ENCODE data around the gene PLEKHN1.
"Not testable (repeated sequence)": the region's sequence is repeated elsewhere in the genome, so short reads cannot be mapped to it uniquely, and the experiment has no call there.

The PLEKHN1 gene

GRCh38 chr1:974293-974640 lies 8.0 kb downstream of the PLEKHN1 start:
- no peak for DNase-seq (ENCODE audit: low spot score)

DNA sequence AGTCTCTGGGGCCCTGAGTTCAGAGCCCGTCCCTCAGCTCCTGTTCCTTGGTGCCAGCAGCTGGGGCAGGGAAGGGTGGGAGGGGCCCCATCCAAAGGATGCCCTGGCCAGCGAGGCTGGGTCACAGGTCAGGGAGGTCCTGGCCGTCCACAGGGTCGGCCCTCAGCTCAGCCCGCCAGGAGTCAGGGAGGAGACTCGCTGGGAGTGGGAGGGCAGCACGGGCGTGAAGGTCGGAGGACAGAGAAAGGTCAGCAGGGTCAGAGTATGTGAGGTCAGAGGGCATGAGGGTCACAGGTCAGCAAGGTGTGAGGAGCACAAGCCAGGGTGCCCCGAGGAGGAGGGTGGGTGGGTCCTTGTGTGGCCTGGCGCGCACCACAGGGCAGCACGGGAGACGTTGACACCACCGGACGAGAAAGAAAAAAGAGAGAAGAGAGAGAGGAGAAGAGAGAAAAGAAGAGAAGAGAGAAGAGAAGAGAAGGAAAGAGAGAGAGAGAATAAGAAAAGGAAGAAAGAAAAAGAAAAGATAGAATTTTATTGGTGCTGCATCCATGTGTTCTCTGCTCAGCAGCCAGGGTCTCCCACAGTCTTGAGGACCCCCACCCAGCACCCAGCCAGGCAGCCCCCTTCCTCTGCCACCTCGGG lies 8.5 kb downstream of the PLEKHN1 start:
- DNase-seq (ENCODE audit: low spot score) = no peak

GRCh38 chr1:975365-975764 lies 9.1 kb downstream of the PLEKHN1 start:
- DNase-seq (ENCODE audit: low spot score) = no peak

- DNase-seq (ENCODE audit: low spot score) = peak; percentile 88
Observed at GRCh38 chr1:975896-976683, 9.8 kb downstream of the PLEKHN1 start.

DNA sequence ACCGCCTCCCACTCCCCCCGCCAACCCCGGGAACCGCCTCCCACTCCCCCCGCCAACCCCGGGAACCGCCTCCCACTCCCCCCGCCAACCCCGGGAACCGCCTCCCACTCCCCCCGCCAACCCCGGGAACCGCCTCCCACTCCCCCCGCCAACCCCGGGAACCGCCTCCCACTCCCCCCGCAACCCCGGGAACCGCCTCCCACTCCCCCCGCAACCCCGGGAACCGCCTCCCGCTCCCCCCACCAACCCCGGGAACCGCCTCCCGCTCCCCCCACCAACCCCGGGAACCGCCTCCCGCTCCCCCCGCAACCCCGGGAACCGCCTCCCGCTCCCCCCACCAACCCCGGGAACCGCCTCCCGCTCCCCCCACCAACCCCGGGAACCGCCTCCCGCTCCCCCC lies 10.5 kb downstream of the PLEKHN1 start:
- DNase-seq (ENCODE audit: low spot score) = not testable (repeated sequence)

GRCh38 chr1:978069-978834 lies 12.0 kb downstream of the PLEKHN1 start:
- DNase-seq (ENCODE audit: low spot score) = no peak

GRCh38 chr1:978835-979743 lies 12.8 kb downstream of the PLEKHN1 start:
- no peak for DNase-seq (ENCODE audit: low spot score)

GRCh38 chr1:979744-980072 lies 13.4 kb downstream of the PLEKHN1 start:
- DNase-seq (ENCODE audit: low spot score) = no peak

- DNase-seq (ENCODE audit: low spot score) = no peak
Observed at GRCh38 chr1:980137-980571, 13.9 kb downstream of the PLEKHN1 start.

DNA sequence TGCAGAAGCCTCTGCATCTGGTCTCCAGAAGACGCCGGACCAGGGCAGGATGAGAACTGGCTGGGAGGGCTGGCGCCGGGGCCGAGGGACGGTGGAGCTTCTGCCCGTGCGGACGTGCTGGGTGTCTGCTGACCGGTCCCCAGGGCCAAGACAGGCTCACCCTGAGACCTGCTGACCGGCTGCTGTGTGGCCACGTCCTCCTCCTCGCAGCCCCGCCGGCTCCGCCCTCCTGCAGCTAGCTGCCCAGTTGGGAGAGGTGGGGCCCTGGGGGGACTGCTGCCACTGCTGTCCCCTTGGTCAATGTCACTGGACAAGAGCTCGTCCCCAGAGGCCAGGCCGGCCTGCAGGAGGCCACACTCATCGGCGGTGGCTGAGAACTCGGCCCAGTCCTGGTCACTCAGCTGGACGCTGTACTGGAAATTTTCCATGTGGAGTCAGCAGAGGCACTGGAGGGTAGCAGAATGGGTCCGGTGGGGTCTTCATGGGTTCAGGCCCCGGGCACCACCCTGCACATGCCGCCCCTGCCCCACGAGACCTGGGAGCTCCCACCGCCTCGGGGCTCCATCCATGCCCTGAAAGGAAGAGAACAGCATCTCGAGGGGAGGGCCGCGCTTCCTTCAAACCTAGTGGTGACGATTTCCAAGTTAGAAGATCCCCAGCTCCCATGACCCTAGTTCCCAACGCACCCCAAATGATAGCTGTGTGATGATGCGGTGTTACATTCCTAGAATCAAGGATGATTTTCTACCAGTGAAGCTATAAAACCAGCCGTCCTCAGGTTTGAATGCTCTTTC lies 14.5 kb downstream of the PLEKHN1 start:
- DNase-seq (ENCODE audit: low spot score) = no peak

GRCh38 chr1:981491-981954 lies 15.2 kb downstream of the PLEKHN1 start:
- no peak for DNase-seq (ENCODE audit: low spot score)

DNA sequence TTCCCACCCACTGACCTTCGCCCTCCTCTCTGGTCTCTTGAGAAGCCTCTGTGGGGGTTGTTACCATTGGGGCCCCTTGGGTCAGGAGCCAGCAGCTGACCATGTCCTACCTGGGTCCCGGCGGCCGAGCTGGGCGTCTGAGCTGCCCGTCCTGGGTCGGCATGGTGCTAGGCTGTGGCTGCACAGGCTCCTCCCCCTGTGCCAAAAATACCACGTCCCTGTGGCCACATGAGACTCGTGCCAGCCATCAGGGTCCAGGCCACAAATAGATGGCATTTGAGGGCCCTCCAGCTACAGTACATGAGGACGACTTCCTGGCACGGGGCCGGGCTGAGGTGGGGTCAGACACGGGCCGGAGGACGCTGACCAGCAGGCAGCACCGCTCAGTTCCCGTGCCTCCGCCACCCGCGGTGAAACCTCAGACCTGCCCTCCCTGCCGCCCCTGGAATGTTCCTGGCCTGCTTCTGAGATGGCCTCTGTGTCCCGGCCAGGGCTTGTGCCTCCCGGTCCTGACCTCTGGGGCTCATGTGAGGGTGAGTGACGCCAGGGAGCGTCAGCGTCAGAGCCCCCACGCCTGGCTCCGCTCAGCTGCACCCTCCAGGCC lies 15.8 kb downstream of the PLEKHN1 start, which contains the start of gene PERM1:
Gene PERM1 (minus strand): TSS at position 139 of the 604 bp plus-strand sequence. CDS start 1,064 bp downstream, outside the sequence.
- no peak for DNase-seq (ENCODE audit: low spot score)

DNA sequence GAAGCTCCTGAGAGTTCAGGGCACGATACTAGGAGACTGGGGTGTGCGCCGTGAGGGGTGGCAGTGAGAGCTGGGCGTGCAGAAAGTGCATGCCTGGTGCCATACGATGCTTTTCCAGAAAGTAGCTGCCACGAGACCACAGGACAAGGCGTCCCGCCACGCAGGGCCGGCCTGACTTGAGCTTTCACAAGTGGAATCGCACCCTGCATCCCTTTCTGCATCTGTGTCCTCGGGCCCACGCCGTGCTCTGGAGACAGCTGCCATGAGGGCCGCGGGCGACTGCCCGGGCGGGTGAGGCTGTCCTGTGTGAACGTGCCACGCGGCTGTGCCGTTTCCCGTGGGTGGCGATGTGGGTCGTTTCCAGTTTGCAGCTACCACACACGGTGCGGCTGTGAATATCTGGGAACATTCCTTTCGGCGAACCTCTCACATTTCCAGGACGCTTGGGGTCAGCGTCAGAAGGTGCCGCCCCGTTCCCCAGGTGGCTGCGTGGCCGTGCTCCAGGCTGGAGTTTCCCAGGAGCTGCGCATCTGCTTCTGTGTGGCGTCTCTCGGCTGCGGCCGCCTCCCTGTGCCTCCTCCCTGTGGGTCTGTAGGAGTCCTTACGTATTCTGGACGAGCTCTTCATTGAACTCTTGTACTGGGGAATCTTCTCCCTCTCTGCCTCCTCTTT lies 16.6 kb downstream of the PLEKHN1 start:
- DNase-seq (ENCODE audit: low spot score) = no peak

- DNase-seq (ENCODE audit: low spot score) = peak; percentile 83
Observed at GRCh38 chr1:983798-984475, 17.7 kb downstream of the PLEKHN1 start.

GRCh38 chr1:984476-984814 lies 18.2 kb downstream of the PLEKHN1 start:
- no peak for DNase-seq (ENCODE audit: low spot score)

GRCh38 chr1:985126-985525 lies 18.8 kb downstream of the PLEKHN1 start:
- DNase-seq (ENCODE audit: low spot score) = no peak

- DNase-seq (ENCODE audit: low spot score) = not testable (repeated sequence)
Observed at GRCh38 chr1:988061-988460, 21.8 kb downstream of the PLEKHN1 start.

GRCh38 chr1:991275-991674 lies 25.0 kb downstream of the PLEKHN1 start:
- not testable (repeated sequence) for DNase-seq (ENCODE audit: low spot score)

DNA sequence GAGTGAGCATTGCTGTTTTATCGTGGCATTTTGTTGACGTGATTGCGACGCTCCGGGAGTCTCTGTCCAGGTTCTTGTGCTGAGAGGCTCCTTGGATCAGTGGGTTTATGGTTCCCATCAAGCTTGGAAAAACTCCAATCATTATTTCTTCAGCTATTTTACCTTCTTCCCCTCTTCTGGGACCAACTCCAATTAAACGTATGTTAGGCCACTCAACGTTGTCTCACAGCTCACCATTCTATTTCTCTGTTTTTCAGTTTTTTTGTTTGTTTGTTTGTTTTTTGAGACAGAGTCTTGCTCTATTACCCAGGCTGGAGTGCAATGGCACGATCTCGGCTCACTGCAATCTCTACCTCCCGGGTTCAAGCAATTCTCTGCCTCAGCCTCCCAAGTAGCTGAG lies 25.6 kb downstream of the PLEKHN1 start:
- DNase-seq (ENCODE audit: low spot score) = no peak
